OCI-LY1 (cell line): Measurements from ENCODE around the gene ARHGEF28.

Source experiments
- H2AFZ ChIP-seq: fragments of 200-600 bp; sonication (generic), shearing (Covaris generic); 2 replicates; pipeline ENCODE4 v1.6.0; 2014; ENCODE audit warnings: antibody characterized with exemption, mild to moderate bottlenecking, low read length
- H3F3A ChIP-seq: fragments of 200-600 bp; sonication (generic), shearing (Covaris generic); 2 replicates; pipeline ENCODE4 v1.6.0; 2014; ENCODE audit warnings: mild to moderate bottlenecking, antibody characterized with exemption, low read length, moderate library complexity; ENCODE audit not compliant: insufficient read depth
- H3K27ac ChIP-seq: fragments of 200-600 bp; sonication (generic); 2 replicates; pipeline ENCODE4 v1.5.1; 2014; ENCODE audit warnings: low read length, mixed run types, mild to moderate bottlenecking, low read depth; ENCODE audit not compliant: poor library complexity, severe bottlenecking
- H3K27me3 ChIP-seq: fragments of 200-600 bp; sonication (generic); 2 replicates; pipeline ENCODE4 v1.6.0; 2014; ENCODE audit warnings: antibody characterized with exemption, mild to moderate bottlenecking, low read length, moderate library complexity; ENCODE audit not compliant: insufficient read depth
- H3K36me3 ChIP-seq: fragments of 200-600 bp; sonication (generic); 2 replicates; pipeline ENCODE4 v1.6.1; 2014; ENCODE audit warnings: mild to moderate bottlenecking, antibody characterized with exemption, low read length, moderate library complexity, mixed read lengths; ENCODE audit not compliant: insufficient read depth
- H3K4me1 ChIP-seq: fragments of 200-600 bp; sonication (generic); 2 replicates; pipeline ENCODE4 v1.5.1; 2014; ENCODE audit warnings: mild to moderate bottlenecking, low read length, moderate library complexity; ENCODE audit not compliant: insufficient read depth, severe bottlenecking
- H3K4me2 ChIP-seq: fragments of 200-600 bp; sonication (generic), shearing (Covaris generic); 2 replicates; pipeline ENCODE4 v1.6.1; 2014; ENCODE audit warnings: low read length
- H3K4me3 ChIP-seq: fragments of 200-600 bp; sonication (generic); 2 replicates; pipeline ENCODE4 v1.5.1; 2014; ENCODE audit warnings: low read length, low read depth, mild to moderate bottlenecking, mixed read lengths; ENCODE audit not compliant: poor library complexity, severe bottlenecking
- H3K79me2 ChIP-seq: fragments of 200-600 bp; shearing (Covaris generic); 2 replicates; pipeline ENCODE4 v1.6.1; 2016; ENCODE audit warnings: mixed run types, low read length, mixed read lengths; ENCODE audit not compliant: insufficient read depth
- H3K9ac ChIP-seq: fragments of 200-600 bp; sonication (generic), shearing (Covaris generic); 2 replicates; pipeline ENCODE4 v1.6.1; 2014; ENCODE audit warnings: mild to moderate bottlenecking, low read length, mixed read lengths
- H3K9me2 ChIP-seq: fragments of 200-600 bp; sonication (generic), shearing (Covaris generic); 2 replicates; pipeline ENCODE4 v1.6.1; 2014; ENCODE audit warnings: low read depth, mild to moderate bottlenecking, low read length, mixed read lengths
- H3K9me3 ChIP-seq: fragments of 200-600 bp; shearing (Covaris generic); 2 replicates; pipeline ENCODE4 v1.6.1; 2014; ENCODE audit warnings: low read length, mixed read lengths
- H4K20me1 ChIP-seq: fragments of 200-600 bp; sonication (generic), shearing (Covaris generic); 2 replicates; pipeline ENCODE4 v1.6.0; 2016; ENCODE audit warnings: mild to moderate bottlenecking, low read length; ENCODE audit not compliant: insufficient read depth
- EZH2 ChIP-seq: fragments of 200-600 bp; sonication (generic), shearing (Covaris generic); IDR thresholded peaks from 2 replicates; pipeline ENCODE4 v1.8.0; 2017; ENCODE audit warnings: borderline replicate concordance, mixed run types, mild to moderate bottlenecking, antibody characterized with exemption, low read length, moderate library complexity, mixed read lengths
- TF ChIP-seq, protein P1 (sequence below): fragments of 200-600 bp; sonication (generic), shearing (Covaris generic); IDR thresholded peaks from 2 replicates; pipeline ENCODE4 v1.5.1; 2017; ENCODE audit warnings: mild to moderate bottlenecking, antibody characterized with exemption, low read length, moderate library complexity, mixed read lengths

The ARHGEF28 gene

DNA sequence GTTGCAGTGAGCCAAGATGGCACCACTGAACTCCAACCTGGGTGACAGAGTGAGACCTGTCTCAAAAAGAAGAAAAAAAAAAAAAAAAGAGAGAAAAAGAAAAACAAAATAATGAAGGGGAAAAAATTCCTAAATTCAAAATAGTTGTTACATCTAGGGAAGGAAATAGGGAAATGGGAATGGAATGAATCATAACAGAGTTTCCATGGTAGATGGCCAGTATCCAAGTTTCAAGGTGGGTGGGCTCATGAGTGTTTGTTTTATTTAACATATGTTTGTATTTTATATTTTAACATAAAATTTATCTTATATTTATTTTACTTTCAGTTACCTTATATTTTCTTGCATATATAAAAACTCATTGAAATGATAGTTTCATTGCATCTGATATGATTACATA, 215.6 kb downstream of the ARHGEF28 start:
- Histone ChIP-seq H3K9me3 (no peaks in the 10 kb centered on the region), H3K4me2 (no peak overlapping the region), H3K9ac (no peak overlapping the region), H2AFZ (no peak overlapping the region), H3K27me3 (no peaks in the 10 kb centered on the region), H3F3A (no peaks in the 10 kb centered on the region), H3K4me1 (no peaks in the 10 kb centered on the region), H3K27ac (no peak overlapping the region), H3K4me3 (no peak overlapping the region), H3K36me3 (no peaks in the 10 kb centered on the region), H4K20me1 (no peaks in the 10 kb centered on the region), H3K9me2 (no peaks in the 10 kb centered on the region), H3K79me2 (no peaks in the 10 kb centered on the region)
- TF ChIP-seq, protein P1, sequence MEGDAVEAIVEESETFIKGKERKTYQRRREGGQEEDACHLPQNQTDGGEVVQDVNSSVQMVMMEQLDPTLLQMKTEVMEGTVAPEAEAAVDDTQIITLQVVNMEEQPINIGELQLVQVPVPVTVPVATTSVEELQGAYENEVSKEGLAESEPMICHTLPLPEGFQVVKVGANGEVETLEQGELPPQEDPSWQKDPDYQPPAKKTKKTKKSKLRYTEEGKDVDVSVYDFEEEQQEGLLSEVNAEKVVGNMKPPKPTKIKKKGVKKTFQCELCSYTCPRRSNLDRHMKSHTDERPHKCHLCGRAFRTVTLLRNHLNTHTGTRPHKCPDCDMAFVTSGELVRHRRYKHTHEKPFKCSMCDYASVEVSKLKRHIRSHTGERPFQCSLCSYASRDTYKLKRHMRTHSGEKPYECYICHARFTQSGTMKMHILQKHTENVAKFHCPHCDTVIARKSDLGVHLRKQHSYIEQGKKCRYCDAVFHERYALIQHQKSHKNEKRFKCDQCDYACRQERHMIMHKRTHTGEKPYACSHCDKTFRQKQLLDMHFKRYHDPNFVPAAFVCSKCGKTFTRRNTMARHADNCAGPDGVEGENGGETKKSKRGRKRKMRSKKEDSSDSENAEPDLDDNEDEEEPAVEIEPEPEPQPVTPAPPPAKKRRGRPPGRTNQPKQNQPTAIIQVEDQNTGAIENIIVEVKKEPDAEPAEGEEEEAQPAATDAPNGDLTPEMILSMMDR, result no peak
- no peak for TF ChIP-seq EZH2

DNA sequence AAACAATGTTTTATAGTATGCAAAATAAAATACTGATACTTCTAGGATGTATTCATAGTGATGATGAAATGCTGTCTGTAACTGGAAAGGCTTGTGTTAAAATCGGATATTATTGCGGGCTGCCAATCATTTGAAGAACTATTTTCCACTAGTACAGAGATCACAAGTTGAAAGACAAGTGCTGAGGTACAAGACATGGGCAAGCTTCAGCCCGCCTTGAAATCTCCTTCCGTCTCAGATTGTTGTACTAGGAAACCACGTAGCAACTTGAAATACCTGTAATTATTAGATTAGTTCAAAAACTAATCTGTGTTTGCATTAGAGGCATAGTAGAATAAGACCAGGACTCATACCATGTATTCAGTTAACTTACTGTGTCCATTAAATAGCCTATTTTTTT, 218.2 kb downstream of the ARHGEF28 start:
- Histone ChIP-seq H3K9ac (no peak overlapping the region), H3K4me1 (no peaks in the 10 kb centered on the region), H3K27me3 (no peaks in the 10 kb centered on the region), H3K4me3 (no peak overlapping the region), H2AFZ (no peak overlapping the region), H3F3A (no peaks in the 10 kb centered on the region), H3K36me3 (no peaks in the 10 kb centered on the region), H3K9me3 (no peaks in the 10 kb centered on the region), H3K79me2 (no peaks in the 10 kb centered on the region), H3K27ac (no peak overlapping the region), H3K9me2 (no peaks in the 10 kb centered on the region), H4K20me1 (no peaks in the 10 kb centered on the region), H3K4me2 (no peak overlapping the region)
- TF ChIP-seq EZH2, result no peak
- TF ChIP-seq, protein P1, result no peak

DNA sequence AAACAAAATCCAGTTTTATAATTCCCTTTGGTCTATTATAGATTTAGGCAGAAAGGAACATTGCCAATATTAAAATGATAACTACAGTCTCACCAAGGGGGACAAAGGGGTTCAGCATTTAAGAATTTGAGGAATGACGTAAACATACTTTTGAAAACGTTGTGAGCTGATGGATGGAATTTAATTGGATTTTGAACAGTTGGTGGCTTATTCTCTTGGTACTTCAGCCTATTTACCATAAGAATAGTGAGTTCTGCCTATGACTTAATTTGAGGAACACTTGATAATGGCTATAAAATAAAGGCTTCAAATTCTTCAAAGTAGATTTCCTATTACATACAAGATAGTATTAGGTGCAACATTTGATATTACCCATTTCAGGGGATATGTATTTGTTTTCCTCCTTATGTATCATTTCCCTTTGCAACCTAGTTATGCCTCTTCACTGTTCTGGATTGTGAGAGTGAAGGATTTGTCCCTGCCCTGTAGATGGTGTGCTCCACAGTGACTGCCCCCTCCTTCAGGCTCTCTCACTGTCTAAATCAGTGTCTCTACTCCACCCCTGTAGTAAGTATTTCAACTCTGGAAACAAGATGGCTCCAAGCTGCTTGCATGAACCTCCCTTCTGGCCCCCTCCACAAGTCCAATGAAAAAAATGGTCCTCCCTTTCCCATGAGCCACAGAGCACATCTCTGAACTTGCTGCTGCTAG, 225.6 kb downstream of the ARHGEF28 start:
- Histone ChIP-seq H3K27me3 (no peaks in the 10 kb centered on the region), H3K27ac (no peak overlapping the region), H3K4me1 (no peaks in the 10 kb centered on the region), H3K9me2 (no peaks in the 10 kb centered on the region), H3K4me3 (no peak overlapping the region), H2AFZ (no peak overlapping the region), H3K79me2 (no peaks in the 10 kb centered on the region), H3K9me3 (no peaks in the 10 kb centered on the region), H3K36me3 (no peaks in the 10 kb centered on the region), H3F3A (no peaks in the 10 kb centered on the region), H4K20me1 (no peaks in the 10 kb centered on the region), H3K9ac (no peak overlapping the region), H3K4me2 (no peak overlapping the region)
- TF ChIP-seq EZH2, result no peak
- TF ChIP-seq, protein P1, result no peak
